ENCODE measurements around the gene SHOC2.

SHOC2 gene

DNA sequence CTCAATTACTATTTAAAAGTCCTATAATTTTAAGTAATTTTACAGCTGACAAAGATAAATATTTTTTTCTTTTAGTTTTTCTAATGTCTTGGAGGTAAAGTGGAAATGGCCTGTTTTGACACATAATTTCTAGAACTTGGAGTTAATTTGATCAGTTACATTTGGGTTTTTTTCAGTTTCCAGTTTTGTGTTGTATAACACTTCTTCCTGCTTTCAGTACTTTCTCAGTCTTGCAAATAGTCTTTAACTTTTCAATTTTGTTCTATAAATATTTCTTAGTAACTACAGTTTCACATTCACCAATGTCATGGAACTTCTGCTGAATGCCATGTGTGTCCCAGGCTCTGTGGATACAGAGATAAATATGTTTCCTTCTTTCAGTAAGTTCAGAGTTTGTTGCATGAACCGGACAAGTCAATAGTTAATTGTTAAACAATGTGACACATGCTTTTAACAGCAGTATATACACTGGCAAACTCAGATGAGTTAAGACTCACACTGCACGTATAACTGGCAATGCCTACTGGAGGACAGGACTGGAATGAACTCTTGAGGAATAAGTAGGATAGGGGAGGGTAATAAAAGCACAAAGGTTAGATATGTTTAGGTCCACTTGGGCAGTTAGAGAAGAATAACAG is 4.6 kb downstream of the SHOC2 start:
- no peak overlapping the region for H2AFZ ChIP-seq (ENCODE audit: low read depth, low read length)
- H3K27ac ChIP-seq (ENCODE audit: low read length), result peak overlapping the region; percentile 34
- H3K79me2 ChIP-seq (ENCODE audit: low read length), result peaks cover 94% of the 10 kb centered on the region
- H3K9me3 ChIP-seq (ENCODE audit: insufficient read depth, low read length), result no peaks in the 10 kb centered on the region
- H3K9ac ChIP-seq (ENCODE audit: low read length), result 0 out of 2 replicates have a peak overlapping the region, but pooled peaks have one; percentile 5
- peak overlapping the region; percentile 37 for H3K4me3 ChIP-seq (ENCODE audit: low read length)
- peaks cover 35% of the 10 kb centered on the region for H3K4me1 ChIP-seq (ENCODE audit: low read length)
- no peak for TF ChIP-seq EZH2phosphoT487 (IDR thresholded peaks at IDR 0.05; ENCODE audit: low read depth)
- TF ChIP-seq, protein P1, sequence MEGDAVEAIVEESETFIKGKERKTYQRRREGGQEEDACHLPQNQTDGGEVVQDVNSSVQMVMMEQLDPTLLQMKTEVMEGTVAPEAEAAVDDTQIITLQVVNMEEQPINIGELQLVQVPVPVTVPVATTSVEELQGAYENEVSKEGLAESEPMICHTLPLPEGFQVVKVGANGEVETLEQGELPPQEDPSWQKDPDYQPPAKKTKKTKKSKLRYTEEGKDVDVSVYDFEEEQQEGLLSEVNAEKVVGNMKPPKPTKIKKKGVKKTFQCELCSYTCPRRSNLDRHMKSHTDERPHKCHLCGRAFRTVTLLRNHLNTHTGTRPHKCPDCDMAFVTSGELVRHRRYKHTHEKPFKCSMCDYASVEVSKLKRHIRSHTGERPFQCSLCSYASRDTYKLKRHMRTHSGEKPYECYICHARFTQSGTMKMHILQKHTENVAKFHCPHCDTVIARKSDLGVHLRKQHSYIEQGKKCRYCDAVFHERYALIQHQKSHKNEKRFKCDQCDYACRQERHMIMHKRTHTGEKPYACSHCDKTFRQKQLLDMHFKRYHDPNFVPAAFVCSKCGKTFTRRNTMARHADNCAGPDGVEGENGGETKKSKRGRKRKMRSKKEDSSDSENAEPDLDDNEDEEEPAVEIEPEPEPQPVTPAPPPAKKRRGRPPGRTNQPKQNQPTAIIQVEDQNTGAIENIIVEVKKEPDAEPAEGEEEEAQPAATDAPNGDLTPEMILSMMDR (IDR thresholded peaks at IDR 0.05; ENCODE audit: low read depth, low read length), result no peak
- H4K20me1 ChIP-seq (ENCODE audit: insufficient read depth, low read length), result peaks cover 70% of the 10 kb centered on the region
- H3K4me2 ChIP-seq (ENCODE audit: low read length), result peak overlapping the region; percentile 60
- no peaks in the 10 kb centered on the region for H3K27me3 ChIP-seq (ENCODE audit: low read depth, low read length)
- H3K36me3 ChIP-seq (replicated peaks; ENCODE audit: low read depth, low read length), result no peaks in the 10 kb centered on the region

DNA sequence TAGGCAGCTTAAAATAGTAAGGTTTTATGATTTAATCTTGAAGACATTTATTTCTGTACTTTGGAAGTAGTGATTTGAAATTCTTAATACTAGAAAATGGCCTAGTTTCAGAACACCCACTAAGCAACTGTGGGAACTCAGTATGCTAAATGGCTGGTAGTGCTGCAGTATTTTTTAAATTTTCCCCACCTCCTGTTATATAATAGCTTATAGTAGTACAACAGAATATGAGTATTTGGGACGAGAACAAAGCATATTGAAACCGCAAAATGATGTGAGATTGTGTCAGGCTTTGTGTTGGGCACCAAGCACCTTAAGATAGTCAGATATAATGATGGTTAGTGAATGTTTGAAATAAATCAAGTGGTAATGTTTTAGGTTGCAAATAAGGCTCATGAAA is 8.1 kb downstream of the SHOC2 start:
- H3K4me2 ChIP-seq (ENCODE audit: low read length), result no peak overlapping the region
- H2AFZ ChIP-seq (ENCODE audit: low read depth, low read length), result no peak overlapping the region
- TF ChIP-seq, protein P1 (IDR thresholded peaks at IDR 0.05; ENCODE audit: low read depth, low read length), result no peak
- no peak for TF ChIP-seq EZH2phosphoT487 (IDR thresholded peaks at IDR 0.05; ENCODE audit: low read depth)
- peaks cover 27% of the 10 kb centered on the region for H3K4me1 ChIP-seq (ENCODE audit: low read length)
- no peaks in the 10 kb centered on the region for H3K36me3 ChIP-seq (replicated peaks; ENCODE audit: low read depth, low read length)
- H3K27ac ChIP-seq (ENCODE audit: low read length), result no peak overlapping the region
- H3K9ac ChIP-seq (ENCODE audit: low read length), result no peak overlapping the region
- H3K4me3 ChIP-seq (ENCODE audit: low read length), result no peak overlapping the region
- peaks cover 99% of the 10 kb centered on the region for H3K79me2 ChIP-seq (ENCODE audit: low read length)
- peaks cover 89% of the 10 kb centered on the region for H4K20me1 ChIP-seq (ENCODE audit: insufficient read depth, low read length)
- no peaks in the 10 kb centered on the region for H3K27me3 ChIP-seq (ENCODE audit: low read depth, low read length)
- H3K9me3 ChIP-seq (ENCODE audit: insufficient read depth, low read length), result no peaks in the 10 kb centered on the region

DNA sequence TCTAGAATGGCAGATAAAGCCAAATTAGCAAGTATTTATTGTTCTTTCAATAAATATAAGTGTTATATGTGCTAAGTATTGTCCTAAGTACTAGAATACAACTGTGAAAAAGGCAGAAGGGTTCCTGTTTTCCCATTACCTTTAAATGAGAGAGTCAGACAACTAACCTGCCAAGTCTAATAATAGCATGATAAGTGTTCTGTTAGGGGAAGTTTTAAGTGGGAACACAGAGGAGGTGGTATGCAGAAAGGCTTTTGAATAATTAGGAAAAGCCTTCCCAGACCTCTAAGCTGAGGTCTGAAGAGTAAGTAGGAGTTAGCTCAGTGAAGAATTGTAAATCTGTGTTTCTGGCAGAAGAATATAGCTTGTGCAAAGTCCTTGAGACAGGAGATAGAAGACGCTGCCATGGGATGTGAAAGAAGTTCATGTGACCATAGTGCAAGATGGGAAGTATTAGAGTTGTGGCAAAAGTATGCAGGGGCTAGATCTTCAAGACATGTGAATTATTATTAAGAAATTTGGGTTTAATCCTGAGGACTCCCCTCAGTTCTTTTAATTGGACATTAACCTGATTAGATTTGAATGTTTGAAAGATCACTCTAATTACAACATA is 12.5 kb downstream of the SHOC2 start:
- Histone ChIP-seq H3K36me3 (replicated peaks; ENCODE audit: low read depth, low read length) (peaks cover 5% of the 10 kb centered on the region), H3K9me3 (ENCODE audit: insufficient read depth, low read length) (no peaks in the 10 kb centered on the region), H4K20me1 (ENCODE audit: insufficient read depth, low read length) (peaks cover 83% of the 10 kb centered on the region), H3K4me2 (ENCODE audit: low read length) (no peak overlapping the region), H3K4me1 (ENCODE audit: low read length) (peaks cover 5% of the 10 kb centered on the region), H3K79me2 (ENCODE audit: low read length) (peaks cover 96% of the 10 kb centered on the region), H3K27me3 (ENCODE audit: low read depth, low read length) (no peaks in the 10 kb centered on the region), H2AFZ (ENCODE audit: low read depth, low read length) (no peak overlapping the region), H3K9ac (ENCODE audit: low read length) (no peak overlapping the region), H3K4me3 (ENCODE audit: low read length) (no peak overlapping the region), H3K27ac (ENCODE audit: low read length) (no peak overlapping the region)
- no peak for TF ChIP-seq EZH2phosphoT487 (IDR thresholded peaks at IDR 0.05; ENCODE audit: low read depth)
- TF ChIP-seq, protein P1 (IDR thresholded peaks at IDR 0.05; ENCODE audit: low read depth, low read length), result no peak

DNA sequence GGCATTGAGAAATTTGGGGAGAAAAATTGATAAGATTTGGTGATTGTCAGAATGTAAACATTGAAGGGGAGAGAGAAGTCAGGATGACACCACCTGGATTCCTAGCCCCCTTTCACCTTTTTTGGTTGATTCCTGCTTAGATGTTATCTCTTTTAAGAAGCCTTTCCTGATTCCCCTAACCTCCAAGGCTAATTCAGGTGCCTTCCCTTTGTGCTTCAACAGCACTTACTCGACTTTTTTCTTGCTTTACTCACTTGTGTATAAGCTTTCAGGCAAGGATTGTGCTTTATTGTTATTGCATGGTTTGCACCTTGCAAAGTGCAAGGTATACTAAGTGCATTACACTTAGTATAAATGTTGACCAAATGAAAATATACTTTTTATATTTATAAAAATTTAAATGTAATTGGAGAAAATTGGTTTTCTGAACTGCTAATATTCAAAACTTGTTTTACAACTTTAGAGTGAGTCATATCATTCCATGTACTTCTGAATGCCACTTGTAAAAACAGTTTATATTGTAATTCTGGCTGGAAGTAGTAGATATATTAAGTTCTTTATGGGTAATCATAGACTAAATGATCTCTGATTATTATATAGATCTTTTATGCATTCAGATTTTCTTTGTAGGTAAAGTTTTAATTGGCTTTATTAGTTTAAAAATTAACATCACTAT is 13.2 kb downstream of the SHOC2 start:
- Histone ChIP-seq H3K9ac (ENCODE audit: low read length) (no peak overlapping the region), H3K9me3 (ENCODE audit: insufficient read depth, low read length) (no peaks in the 10 kb centered on the region), H4K20me1 (ENCODE audit: insufficient read depth, low read length) (peaks cover 81% of the 10 kb centered on the region), H3K4me2 (ENCODE audit: low read length) (no peak overlapping the region), H3K27me3 (ENCODE audit: low read depth, low read length) (no peaks in the 10 kb centered on the region), H3K4me1 (ENCODE audit: low read length) (peaks cover 5% of the 10 kb centered on the region), H3K4me3 (ENCODE audit: low read length) (no peak overlapping the region), H2AFZ (ENCODE audit: low read depth, low read length) (no peak overlapping the region), H3K36me3 (replicated peaks; ENCODE audit: low read depth, low read length) (peaks cover 5% of the 10 kb centered on the region), H3K27ac (ENCODE audit: low read length) (no peak overlapping the region), H3K79me2 (ENCODE audit: low read length) (peaks cover 96% of the 10 kb centered on the region)
- TF ChIP-seq, protein P1 (IDR thresholded peaks at IDR 0.05; ENCODE audit: low read depth, low read length), result no peak
- TF ChIP-seq EZH2phosphoT487 (IDR thresholded peaks at IDR 0.05; ENCODE audit: low read depth), result no peak
